Measurements from ENCODE around the gene NMT1. TPM values are rescaled to one million over a fixed set of nuclear protein-coding genes. Genes with fewer than 3 reads are reported as not detected.

NMT1 gene
- total RNA-seq, 4 donors from 2014 or later = 16.1 to 83.8 (median 43.4) TPM

GRCh38 chr17:45036691-45037090 is 24.4 kb upstream of the NMT1 start:
- no peaks in the 10 kb centered on the region for H3K27me3 ChIP-seq
- H3K9me3 ChIP-seq = no peaks in the 10 kb centered on the region
- in situ Hi-C loops (cut with MboI; ENCODE audit: low pct_ligation_motif_present in 1 of 4, low pct_unique_long_range_greater_than_20kb in 1 of 4, low sequenced_read_pairs in 3 of 4) = no loop called here
- no peaks in the 10 kb centered on the region for H3K36me3 ChIP-seq
- no peak overlapping the region for H3K4me3 ChIP-seq
- DNase-seq = peak; percentile 51
- peaks cover 19 to 53% (median 25%) of the 10 kb centered on the region in 4 donors for H3K4me1 ChIP-seq
- WGBS, 2 donors (ENCODE audit: low coverage in 1 of 2) = 39% methylated on average over 3 of the region's 3 CpGs; no CpG with 5 or more reads in 1 of the 2 donors
- peak overlapping the region; percentile 39 to 65 (median 59) for H3K27ac ChIP-seq
- TF ChIP-seq EP300 (IDR thresholded peaks at IDR 0.05; ENCODE audit: low read depth) (no peak), POLR2AphosphoS5 (IDR thresholded peaks at IDR 0.05) (peak in 2 of 3 donors; percentile 5 to 38)
- intact Hi-C loops (cut with DNase I; ENCODE audit: low total_unique reads) = no loop called here

- Histone ChIP-seq H3K27ac (peak overlapping the region in 3 of 4 donors; percentile 2 to 11 (median 4)), H3K4me1 (peaks cover 20 to 69% (median 27%) of the 10 kb centered on the region in 4 donors), H3K9me3 (no peaks in the 10 kb centered on the region), H3K27me3 (no peaks in the 10 kb centered on the region), H3K4me3 (no peak overlapping the region), H3K36me3 (no peaks in the 10 kb centered on the region)
- no peak for DNase-seq
- intact Hi-C loops (cut with DNase I; ENCODE audit: low total_unique reads) = no loop called here
- in situ Hi-C loops (cut with MboI; ENCODE audit: low pct_ligation_motif_present in 1 of 4, low pct_unique_long_range_greater_than_20kb in 1 of 4, low sequenced_read_pairs in 3 of 4) = no loop called here
- TF ChIP-seq POLR2A (IDR thresholded peaks at IDR 0.05) (no peak), CTCF (IDR thresholded peaks at IDR 0.05) (no peak), POLR2AphosphoS5 (IDR thresholded peaks at IDR 0.05) (no peak), EP300 (IDR thresholded peaks at IDR 0.05; ENCODE audit: low read depth) (no peak)
- 62% methylated on average over 13 of the region's 13 CpGs; no CpG with 5 or more reads in 1 of the 2 donors for WGBS, 2 donors (ENCODE audit: low coverage in 1 of 2)
Measured at GRCh38 chr17:45038728-45039634, 22.1 kb upstream of the NMT1 start.

- DNase-seq = no peak
- Histone ChIP-seq H3K9me3 (no peaks in the 10 kb centered on the region), H3K4me3 (no peak overlapping the region), H3K27ac (no peak overlapping the region), H3K36me3 (no peaks in the 10 kb centered on the region), H3K4me1 (peaks cover 19 to 72% (median 27%) of the 10 kb centered on the region in 4 donors), H3K27me3 (no peaks in the 10 kb centered on the region)
- WGBS, 2 donors (ENCODE audit: low coverage in 1 of 2) = 80 to 100% methylated on average over 1 to 4 of the region's 4 CpGs
- intact Hi-C loops (cut with DNase I; ENCODE audit: low total_unique reads) = loop anchor here (5.0 kb wide), 1 partner anchor 1042 kb away; no protein-coding TSS in a partner anchor
- no peak for TF ChIP-seq POLR2A (IDR thresholded peaks at IDR 0.05)
- TF ChIP-seq CTCF (IDR thresholded peaks at IDR 0.05) = no peak
- TF ChIP-seq POLR2AphosphoS5 (IDR thresholded peaks at IDR 0.05) = no peak
- TF ChIP-seq EP300 (IDR thresholded peaks at IDR 0.05; ENCODE audit: low read depth) = no peak
- in situ Hi-C loops (cut with MboI; ENCODE audit: low pct_ligation_motif_present in 1 of 4, low pct_unique_long_range_greater_than_20kb in 1 of 4, low sequenced_read_pairs in 3 of 4) = no loop called here
Measured at GRCh38 chr17:45040459-45040858, 20.7 kb upstream of the NMT1 start.

GRCh38 chr17:45042346-45043120 is 18.6 kb upstream of the NMT1 start:
- WGBS, 2 donors (ENCODE audit: low coverage in 1 of 2) = 62 to 78% methylated on average over 3 to 11 of the region's 11 CpGs
- no peaks in the 10 kb centered on the region for H3K36me3 ChIP-seq
- no peaks in the 10 kb centered on the region for H3K27me3 ChIP-seq
- no peak for DNase-seq
- H3K9me3 ChIP-seq = no peaks in the 10 kb centered on the region
- no peak overlapping the region for H3K27ac ChIP-seq
- intact Hi-C loops (cut with DNase I; ENCODE audit: low total_unique reads) = loop anchor here (5.0 kb wide), 1 partner anchor 1040 kb away; no protein-coding TSS in a partner anchor
- peaks cover 7 to 51% (median 18%) of the 10 kb centered on the region in 4 donors for H3K4me1 ChIP-seq
- in situ Hi-C loops (cut with MboI; ENCODE audit: low pct_ligation_motif_present in 1 of 4, low pct_unique_long_range_greater_than_20kb in 1 of 4, low sequenced_read_pairs in 3 of 4) = no loop called here
- TF ChIP-seq EP300 (IDR thresholded peaks at IDR 0.05; ENCODE audit: low read depth) = no peak
- TF ChIP-seq POLR2A (IDR thresholded peaks at IDR 0.05) = no peak
- TF ChIP-seq POLR2AphosphoS5 (IDR thresholded peaks at IDR 0.05) = no peak
- no peak for TF ChIP-seq CTCF (IDR thresholded peaks at IDR 0.05)
- H3K4me3 ChIP-seq = no peak overlapping the region
